Body of pancreas (tissue), 4 donors: ENCODE results near the gene PLEKHS1. TPM values are rescaled to one million over a fixed set of nuclear protein-coding genes. Genes with fewer than 3 reads are reported as not detected.

Source experiments
- ATAC-seq: fragments of 150-250 bp; one replicate; pipeline ENCODE4 v1.9.1; 2016
- DNase-seq, 4 donors: peaks; one replicate each; pipeline ENCODE4 v3.0.0-alpha.2; 2019
- H3K27ac ChIP-seq, 4 donors: fragments of 200-600 bp; sonication (generic); 1 replicate in 3 of 4; 2 replicates in 1 of 4; pipeline versions ENCODE4 v1.5.1 to v1.6.1; 2016 to 2019; ENCODE audit warnings: mild to moderate bottlenecking in 1 of 4, mixed read lengths in 1 of 4, moderate library complexity in 1 of 4
- H3K27me3 ChIP-seq, 2 donors: fragments of 200-600 bp; sonication (generic); one replicate each; pipeline ENCODE4 v1.6.0; 2016; ENCODE audit warnings: mild to moderate bottlenecking in 1 of 2
- H3K36me3 ChIP-seq, 2 donors: fragments of 200-600 bp; sonication (generic); replicated peaks in 1 of 2; 2 replicates each; pipeline ENCODE4 v1.5.1; 2016; ENCODE audit warnings: low read depth in 2 of 2; ENCODE audit not compliant: insufficient read depth in 1 of 2
- H3K4me1 ChIP-seq: fragments of 200-600 bp; sonication (generic); one replicate; pipeline ENCODE4 v1.6.0; 2016
- H3K4me3 ChIP-seq, 2 donors: fragments of 200-600 bp; sonication (generic); 1 replicate in 1 of 2; 2 replicates in 1 of 2; pipeline ENCODE4 v1.5.1; 2016 to 2019
- H3K9me3 ChIP-seq, 3 donors: fragments of 200-600 bp; sonication (generic); 1 replicate in 2 of 3; 2 replicates in 1 of 3; pipeline ENCODE4 v1.5.1; 2016
- POLR2A ChIP-seq, 3 donors: fragments of 450-650 bp; IDR thresholded peaks; one replicate each; pipeline ENCODE4 v1.6.1; 2016; ENCODE audit warnings: antibody characterized with exemption in 3 of 3, mild to moderate bottlenecking in 2 of 3
- WGBS, 2 donors: methylation state at CpG; one replicate each; pipeline ENCODE4 v1.1.5; 2017; 5-methylcytosine and 5-hydroxymethylcytosine counted together
- intact Hi-C: fragments of 100-400 bp; cut with DNase I; formaldehyde crosslinking; loops from one replicate; pipeline ENCODE4 v1.15.1; 2023
- total RNA-seq, 2 donors: library from RNA; depleted of rRNA; stranded (reverse); fragments of >200 nt; gene quantifications; one replicate each; pipeline ENCODE4 v1.1.0, GENCODE V29; 2016
- TF ChIP-seq, protein P1 (sequence below), 7 experiments: fragments of 450-650 bp in 4 of 7; fragments of 200-600 bp in 3 of 7; sonication (generic) in 3 of 7; IDR thresholded peaks; one replicate each; pipeline ENCODE4 v1.5.1; 2016 to 2019; ENCODE audit warnings: antibody characterized with exemption in 7 of 7

Gene PLEKHS1
- total RNA-seq, 2 donors from 2014 or later, result 6.2 to 7.6 TPM

DNA sequence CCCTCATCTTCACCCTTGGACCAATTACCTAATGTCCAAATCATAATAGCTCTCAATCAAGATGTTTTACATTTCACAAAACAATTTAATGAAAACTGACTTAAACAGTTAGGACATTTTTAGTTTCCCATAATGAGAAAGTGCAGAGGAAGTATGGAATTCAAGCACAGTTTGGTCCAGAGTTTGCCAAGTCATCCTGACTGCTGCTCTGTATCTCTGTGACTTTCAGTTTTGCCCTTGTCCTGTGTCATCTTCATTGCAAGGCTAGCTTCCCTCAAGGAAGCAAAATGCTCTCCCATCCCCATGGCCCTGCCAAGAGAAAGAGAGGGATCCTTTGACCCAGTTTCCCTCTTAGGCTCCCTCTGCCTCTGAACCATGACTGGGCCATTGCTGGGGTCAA lies 7.9 kb upstream of the PLEKHS1 start:
- Histone ChIP-seq H3K36me3 (no peaks in the 10 kb centered on the region), H3K4me3 (no peak overlapping the region), H3K27me3 (no peaks in the 10 kb centered on the region), H3K9me3 (no peaks in the 10 kb centered on the region), H3K4me1 (peaks cover 16% of the 10 kb centered on the region), H3K27ac (no peak overlapping the region)
- DNase-seq, result no peak
- no peak for ATAC-seq
- intact Hi-C loops, result no loop called here
- TF ChIP-seq, protein P1, sequence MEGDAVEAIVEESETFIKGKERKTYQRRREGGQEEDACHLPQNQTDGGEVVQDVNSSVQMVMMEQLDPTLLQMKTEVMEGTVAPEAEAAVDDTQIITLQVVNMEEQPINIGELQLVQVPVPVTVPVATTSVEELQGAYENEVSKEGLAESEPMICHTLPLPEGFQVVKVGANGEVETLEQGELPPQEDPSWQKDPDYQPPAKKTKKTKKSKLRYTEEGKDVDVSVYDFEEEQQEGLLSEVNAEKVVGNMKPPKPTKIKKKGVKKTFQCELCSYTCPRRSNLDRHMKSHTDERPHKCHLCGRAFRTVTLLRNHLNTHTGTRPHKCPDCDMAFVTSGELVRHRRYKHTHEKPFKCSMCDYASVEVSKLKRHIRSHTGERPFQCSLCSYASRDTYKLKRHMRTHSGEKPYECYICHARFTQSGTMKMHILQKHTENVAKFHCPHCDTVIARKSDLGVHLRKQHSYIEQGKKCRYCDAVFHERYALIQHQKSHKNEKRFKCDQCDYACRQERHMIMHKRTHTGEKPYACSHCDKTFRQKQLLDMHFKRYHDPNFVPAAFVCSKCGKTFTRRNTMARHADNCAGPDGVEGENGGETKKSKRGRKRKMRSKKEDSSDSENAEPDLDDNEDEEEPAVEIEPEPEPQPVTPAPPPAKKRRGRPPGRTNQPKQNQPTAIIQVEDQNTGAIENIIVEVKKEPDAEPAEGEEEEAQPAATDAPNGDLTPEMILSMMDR (IDR thresholded peaks at IDR 0.05), result no peak
- TF ChIP-seq POLR2A (IDR thresholded peaks at IDR 0.05), result no peak

DNA sequence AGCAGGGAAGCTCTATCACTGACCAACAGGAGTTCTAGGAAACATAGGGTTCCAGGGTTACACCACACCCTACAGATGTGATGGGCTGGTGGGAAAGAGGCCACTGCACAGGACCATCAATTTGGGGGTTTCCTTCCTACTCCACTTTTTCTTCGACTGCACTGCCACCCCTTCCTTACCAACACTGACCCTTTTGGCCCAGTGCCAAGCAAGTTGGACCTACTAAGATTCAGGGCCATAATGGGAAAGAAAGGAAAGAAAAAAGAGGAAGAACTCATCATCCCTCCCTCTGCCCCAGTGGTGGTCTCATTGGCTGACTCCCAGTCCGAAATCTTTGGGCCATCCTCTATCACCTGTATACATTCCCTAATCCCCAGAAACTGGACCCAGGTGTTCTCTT lies 6.1 kb upstream of the PLEKHS1 start:
- DNase-seq (no peak), ATAC-seq (no peak)
- Histone ChIP-seq H3K36me3 (no peaks in the 10 kb centered on the region), H3K4me3 (no peak overlapping the region), H3K9me3 (no peaks in the 10 kb centered on the region), H3K27me3 (no peaks in the 10 kb centered on the region), H3K27ac (no peak overlapping the region), H3K4me1 (peaks cover 12% of the 10 kb centered on the region)
- no peak for TF ChIP-seq POLR2A (IDR thresholded peaks at IDR 0.05)
- TF ChIP-seq, protein P1 (IDR thresholded peaks at IDR 0.05), result no peak
- WGBS, 2 donors, result 88 to 96% methylated on average over 2 of the region's 2 CpGs
- intact Hi-C loops, result no loop called here

DNA sequence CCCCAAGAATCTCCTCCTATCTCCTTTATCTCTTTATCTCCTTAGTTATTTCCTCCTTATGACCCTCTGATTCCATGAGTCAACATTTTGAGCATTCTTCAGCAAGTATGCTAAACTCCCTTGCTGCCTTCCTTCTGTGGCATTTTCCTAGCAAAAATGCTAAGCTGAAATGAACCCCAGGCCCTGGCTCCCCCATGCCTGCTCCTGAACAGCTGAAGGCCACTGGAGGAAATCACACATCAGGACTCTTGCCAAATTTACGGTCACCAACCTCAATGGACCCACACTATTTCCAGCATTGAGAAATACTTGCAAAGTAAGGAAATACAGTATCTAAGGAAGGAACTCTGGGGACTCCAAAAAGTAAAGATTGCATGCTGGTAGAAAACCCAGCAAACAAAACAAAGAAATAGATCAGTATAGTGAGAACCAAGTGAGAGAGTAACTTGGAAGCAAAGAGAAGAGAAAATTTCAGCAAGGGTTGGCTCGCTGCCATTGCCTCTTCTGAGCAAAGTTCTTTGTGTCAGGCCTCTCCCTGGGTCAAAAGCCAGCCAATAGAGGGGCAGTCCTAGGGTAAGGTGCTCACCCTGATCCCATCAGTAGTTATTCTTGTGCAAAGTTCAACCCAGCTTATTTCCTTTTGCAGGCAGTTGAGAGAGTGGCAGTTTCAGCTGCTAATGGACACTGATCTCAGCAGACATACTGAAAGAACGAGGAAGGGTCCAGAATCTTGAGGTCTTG lies 5.1 kb upstream of the PLEKHS1 start:
- no peak for ATAC-seq
- H3K4me3 ChIP-seq, result no peak overlapping the region
- intact Hi-C loops, result no loop called here
- H3K27me3 ChIP-seq, result no peaks in the 10 kb centered on the region
- H3K4me1 ChIP-seq, result peaks cover 12% of the 10 kb centered on the region
- peak in 1 of 4 donors; percentile 26 for DNase-seq
- WGBS, 2 donors, result 40 to 61% methylated on average over 3 of the region's 3 CpGs
- peak overlapping the region in 2 of 4 donors; percentile 37 to 60 for H3K27ac ChIP-seq
- no peaks in the 10 kb centered on the region for H3K9me3 ChIP-seq
- no peaks in the 10 kb centered on the region for H3K36me3 ChIP-seq
- TF ChIP-seq, protein P1 (IDR thresholded peaks at IDR 0.05), result no peak
- no peak for TF ChIP-seq POLR2A (IDR thresholded peaks at IDR 0.05)

DNA sequence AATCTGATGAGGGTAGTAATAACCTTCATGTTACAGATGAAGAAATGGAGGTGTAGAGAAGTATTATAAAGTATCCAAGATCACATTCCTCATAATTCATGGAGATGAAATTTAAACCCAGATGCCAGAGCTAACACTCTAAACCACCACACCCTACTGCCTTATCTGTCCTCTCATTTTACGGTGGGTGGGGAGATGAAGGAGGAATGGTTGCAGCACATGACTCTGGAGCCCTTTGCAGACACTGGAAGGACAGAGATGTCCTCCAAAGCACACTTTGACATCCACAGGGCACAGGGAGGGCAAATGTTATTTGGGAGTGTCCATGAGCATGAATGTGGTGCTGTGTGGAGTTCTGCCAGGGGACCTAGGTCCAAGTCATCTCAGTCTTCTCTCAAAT lies 1.1 kb downstream of the PLEKHS1 start:
- Histone ChIP-seq H3K4me3 (no peak overlapping the region), H3K27me3 (no peaks in the 10 kb centered on the region), H3K36me3 (no peaks in the 10 kb centered on the region), H3K4me1 (peaks cover 6% of the 10 kb centered on the region), H3K27ac (peak overlapping the region in 2 of 4 donors; percentile 44 to 78), H3K9me3 (no peaks in the 10 kb centered on the region)
- ATAC-seq (no peak), DNase-seq (no peak)
- WGBS, 2 donors, result 30 to 33% methylated on average over 1 of the region's 1 CpG
- intact Hi-C loops, result no loop called here
- TF ChIP-seq, protein P1 (IDR thresholded peaks at IDR 0.05), result no peak
- no peak for TF ChIP-seq POLR2A (IDR thresholded peaks at IDR 0.05)
